Liver (tissue), 9 donors: ENCODE data around the gene ADCY7. TPM values are rescaled to one million over a fixed set of nuclear protein-coding genes. Genes with fewer than 3 reads are reported as not detected.

Experiments
- DNase-seq: peaks from one replicate; pipeline ENCODE4 v3.0.0-alpha.2; 2017; ENCODE audit warnings: low spot score
- H3K27ac ChIP-seq, 2 donors: one replicate each; pipeline ENCODE4 v1.7.0; 2013; ENCODE audit warnings: inconsistent platforms in 2 of 2, low read length in 2 of 2, control low read depth in 1 of 2, low read depth in 1 of 2, mild to moderate bottlenecking in 1 of 2
- H3K27me3 ChIP-seq, 4 donors: one replicate each; pipeline versions ENCODE4 v1.6.1 to v1.7.0; 2013; ENCODE audit warnings: low read length in 3 of 4, inconsistent platforms in 1 of 4, mild to moderate bottlenecking in 1 of 4, moderate library complexity in 1 of 4; ENCODE audit not compliant: control insufficient read depth in 4 of 4, insufficient read depth in 4 of 4
- H3K36me3 ChIP-seq, 4 donors: one replicate each; pipeline versions ENCODE4 v1.6.1 to v1.7.0; 2013; ENCODE audit warnings: low read length in 3 of 4, mild to moderate bottlenecking in 3 of 4, low read depth in 1 of 4, moderate library complexity in 1 of 4; ENCODE audit not compliant: control insufficient read depth in 4 of 4, insufficient read depth in 3 of 4
- H3K4me1 ChIP-seq, 4 donors: one replicate each; pipeline versions ENCODE4 v1.6.1 to v1.7.0; 2013; ENCODE audit warnings: low read length in 3 of 4, mild to moderate bottlenecking in 3 of 4, moderate library complexity in 1 of 4; ENCODE audit not compliant: control insufficient read depth in 4 of 4, insufficient read depth in 4 of 4
- H3K4me3 ChIP-seq, 3 donors: one replicate each; pipeline versions ENCODE4 v1.6.1 to v1.7.0; 2013; ENCODE audit warnings: low read length in 3 of 3, control low read depth in 1 of 3, low read depth in 1 of 3, mild to moderate bottlenecking in 1 of 3
- H3K9ac ChIP-seq, 2 donors: one replicate each; pipeline ENCODE4 v1.7.0; 2013; ENCODE audit warnings: low read length in 2 of 2, mild to moderate bottlenecking in 2 of 2, moderate library complexity in 2 of 2, control low read depth in 1 of 2, low read depth in 1 of 2
- H3K9me3 ChIP-seq, 4 donors: one replicate each; pipeline versions ENCODE4 v1.6.1 to v1.7.0; 2013; ENCODE audit warnings: low read length in 3 of 4; ENCODE audit not compliant: control insufficient read depth in 4 of 4
- FOXA1 ChIP-seq: IDR thresholded peaks from 2 replicates; pipeline ENCODE4 v1.6.1; 2016; ENCODE audit warnings: antibody characterized with exemption
- GABPA ChIP-seq, 2 donors: IDR thresholded peaks in 1 of 2; conservative IDR thresholded peaks in 1 of 2; 2 replicates each; pipeline ENCODE4 v1.6.1; 2016; ENCODE audit warnings: antibody characterized with exemption in 2 of 2, mild to moderate bottlenecking in 1 of 2, moderate library complexity in 1 of 2
- HNF4A ChIP-seq, 2 donors: conservative IDR thresholded peaks; 2 replicates each; pipeline ENCODE4 v1.6.1; 2016; ENCODE audit warnings: antibody characterized with exemption in 2 of 2, mild to moderate bottlenecking in 2 of 2
- HNF4G ChIP-seq: IDR thresholded peaks from 2 replicates; pipeline ENCODE4 v1.6.1; 2016; ENCODE audit warnings: antibody characterized with exemption
- JUND ChIP-seq, 2 donors: IDR thresholded peaks; 2 replicates each; pipeline ENCODE4 v1.6.1; 2016; ENCODE audit warnings: antibody characterized with exemption in 2 of 2
- NR2F2 ChIP-seq: IDR thresholded peaks from 2 replicates; pipeline ENCODE4 v1.6.1; 2016; ENCODE audit warnings: antibody characterized with exemption
- RAD21 ChIP-seq, 2 donors: IDR thresholded peaks; 2 replicates each; pipeline ENCODE4 v1.6.1; 2016; ENCODE audit warnings: antibody characterized with exemption in 2 of 2, mild to moderate bottlenecking in 2 of 2
- RXRA ChIP-seq, 2 donors: IDR thresholded peaks; 2 replicates each; pipeline ENCODE4 v1.6.1; 2017 to 2018; ENCODE audit warnings: antibody characterized with exemption in 2 of 2, mild to moderate bottlenecking in 1 of 2
- SP1 ChIP-seq: IDR thresholded peaks from 2 replicates; pipeline ENCODE4 v1.6.1; 2018; ENCODE audit warnings: antibody characterized with exemption, mild to moderate bottlenecking
- TAF1 ChIP-seq: conservative IDR thresholded peaks from 2 replicates; pipeline ENCODE4 v1.6.1; 2016; ENCODE audit warnings: antibody characterized with exemption, mild to moderate bottlenecking
- WGBS: extraction: QIAGEN DNeasy Blood & Tissue Kit; methylation state at CpG from one replicate; pipeline ENCODE4 v1.1.7; 2013; 5-methylcytosine and 5-hydroxymethylcytosine counted together
- polyA plus RNA-seq, 2 donors: library from polyadenylated mRNA; stranded (reverse) in 1 of 2; unstranded in 1 of 2; fragments of 200-250 nt in 1 of 2; fragments of >200 nt in 1 of 2; fragmentation: Nextera tagmentation in 1 of 2; extraction: Ambion mirVana in 1 of 2; gene quantifications; one replicate each; pipeline versions ENCODE4 v1.2.1 to v1.2.3, GENCODE V29; 2013 to 2015
- total RNA-seq, 2 donors: library from RNA; depleted of rRNA; stranded (reverse); fragments of >200 nt; gene quantifications; one replicate each; pipeline ENCODE4 v1.2.3, GENCODE V29; 2014
- TF ChIP-seq, protein P1 (sequence below): IDR thresholded peaks from 2 replicates; pipeline ENCODE4 v1.6.1; 2016; ENCODE audit warnings: antibody characterized with exemption
- TF ChIP-seq, protein P2 (sequence below): IDR thresholded peaks from 2 replicates; pipeline ENCODE4 v1.6.1; 2016; ENCODE audit warnings: antibody characterized with exemption, mild to moderate bottlenecking
- TF ChIP-seq, protein P3 (sequence below): fragments of 150-350 bp; IDR thresholded peaks from 2 replicates; pipeline ENCODE4 v1.5.1; 2017; ENCODE audit warnings: improper control_type of control experiment, low read depth, low read length; ENCODE audit not compliant: missing input control
- TF ChIP-seq, protein P4 (sequence below): IDR thresholded peaks from 2 replicates; pipeline ENCODE4 v1.6.1; 2016; ENCODE audit warnings: antibody characterized with exemption
- donor health status: healthy.
- donor health status: healthy.
- donor health status: healthy.
- donor health status: healthy.
- donor health status: healthy.

The ADCY7 gene
- total and polyA plus RNA-seq, 4 donors = 1.8 to 43.9 (median 7.4) TPM

DNA sequence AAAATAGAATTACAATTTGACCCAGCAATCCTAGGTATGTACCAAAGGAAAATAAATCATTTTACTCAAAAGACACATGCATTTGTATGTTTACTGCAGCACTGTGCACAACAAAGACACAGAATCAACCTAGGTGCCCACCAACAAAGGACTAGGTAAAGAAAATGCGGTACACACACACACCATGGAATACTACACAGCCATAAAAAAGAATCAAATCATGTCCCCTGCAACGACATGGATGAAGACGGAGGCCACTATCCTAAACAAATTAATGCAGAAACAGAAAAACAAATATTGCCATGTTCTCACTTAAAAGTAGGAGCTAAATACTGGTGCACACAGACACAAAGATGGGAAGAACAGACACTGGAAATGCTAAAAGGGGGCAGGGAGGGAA, 66.2 kb downstream of the ADCY7 start:
- 98% methylated on average over 3 of the region's 3 CpGs for WGBS
- no peak overlapping the region for H3K27ac ChIP-seq

DNA sequence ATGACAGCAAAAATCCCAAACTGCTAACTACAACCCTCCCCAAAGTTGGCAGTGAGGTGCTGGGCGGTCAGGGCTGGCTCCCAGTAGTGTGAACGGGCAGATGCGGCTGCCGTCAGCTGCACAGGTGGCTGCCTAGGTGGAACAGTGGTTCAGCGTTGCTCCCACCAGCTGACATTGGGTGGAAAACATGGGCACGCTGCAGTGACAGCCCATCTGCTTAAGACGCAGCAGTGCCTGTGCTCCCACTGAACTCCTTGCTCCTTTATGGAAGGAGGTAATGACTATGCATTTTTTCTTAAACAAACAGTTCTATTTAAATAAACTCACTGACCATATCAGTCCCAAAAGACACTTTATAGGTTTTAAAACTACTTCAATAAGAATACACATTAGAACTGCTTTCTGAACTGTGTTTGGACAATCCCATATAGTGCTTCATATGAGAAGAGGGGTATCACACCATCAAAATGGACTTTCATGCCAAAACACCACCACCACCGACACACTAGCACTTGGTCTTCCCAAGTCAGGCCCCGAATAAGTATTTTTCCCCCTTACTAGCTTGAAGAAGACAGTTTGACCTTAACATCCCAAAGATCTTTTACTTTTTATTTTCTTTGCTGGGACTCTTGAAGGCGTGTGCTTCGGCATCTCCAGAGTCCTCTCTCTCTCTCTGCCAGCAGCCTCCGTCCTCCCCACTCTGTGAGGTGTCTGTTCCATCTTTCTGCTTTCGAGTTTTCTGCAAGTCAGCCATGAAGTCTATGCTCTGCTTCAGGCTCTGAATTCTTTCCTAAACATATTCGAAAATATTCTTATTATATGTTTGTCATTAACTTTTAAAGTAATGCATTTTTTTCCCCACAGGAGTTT, 68.0 kb downstream of the ADCY7 start:
- H3K36me3 ChIP-seq = peaks cover 1 to 29% (median 24%) of the 10 kb centered on the region in 4 donors
- H3K27ac ChIP-seq = no peak overlapping the region
- no peak overlapping the region for H3K4me3 ChIP-seq
- no peaks in the 10 kb centered on the region for H3K9me3 ChIP-seq
- TF ChIP-seq SP1 = no peak
- no peak for TF ChIP-seq JUND (IDR thresholded peaks at IDR 0.05)
- TF ChIP-seq, protein P1, sequence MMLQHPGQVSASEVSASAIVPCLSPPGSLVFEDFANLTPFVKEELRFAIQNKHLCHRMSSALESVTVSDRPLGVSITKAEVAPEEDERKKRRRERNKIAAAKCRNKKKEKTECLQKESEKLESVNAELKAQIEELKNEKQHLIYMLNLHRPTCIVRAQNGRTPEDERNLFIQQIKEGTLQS = no peak
- TF ChIP-seq NR2F2 = no peak
- TF ChIP-seq, protein P2, sequence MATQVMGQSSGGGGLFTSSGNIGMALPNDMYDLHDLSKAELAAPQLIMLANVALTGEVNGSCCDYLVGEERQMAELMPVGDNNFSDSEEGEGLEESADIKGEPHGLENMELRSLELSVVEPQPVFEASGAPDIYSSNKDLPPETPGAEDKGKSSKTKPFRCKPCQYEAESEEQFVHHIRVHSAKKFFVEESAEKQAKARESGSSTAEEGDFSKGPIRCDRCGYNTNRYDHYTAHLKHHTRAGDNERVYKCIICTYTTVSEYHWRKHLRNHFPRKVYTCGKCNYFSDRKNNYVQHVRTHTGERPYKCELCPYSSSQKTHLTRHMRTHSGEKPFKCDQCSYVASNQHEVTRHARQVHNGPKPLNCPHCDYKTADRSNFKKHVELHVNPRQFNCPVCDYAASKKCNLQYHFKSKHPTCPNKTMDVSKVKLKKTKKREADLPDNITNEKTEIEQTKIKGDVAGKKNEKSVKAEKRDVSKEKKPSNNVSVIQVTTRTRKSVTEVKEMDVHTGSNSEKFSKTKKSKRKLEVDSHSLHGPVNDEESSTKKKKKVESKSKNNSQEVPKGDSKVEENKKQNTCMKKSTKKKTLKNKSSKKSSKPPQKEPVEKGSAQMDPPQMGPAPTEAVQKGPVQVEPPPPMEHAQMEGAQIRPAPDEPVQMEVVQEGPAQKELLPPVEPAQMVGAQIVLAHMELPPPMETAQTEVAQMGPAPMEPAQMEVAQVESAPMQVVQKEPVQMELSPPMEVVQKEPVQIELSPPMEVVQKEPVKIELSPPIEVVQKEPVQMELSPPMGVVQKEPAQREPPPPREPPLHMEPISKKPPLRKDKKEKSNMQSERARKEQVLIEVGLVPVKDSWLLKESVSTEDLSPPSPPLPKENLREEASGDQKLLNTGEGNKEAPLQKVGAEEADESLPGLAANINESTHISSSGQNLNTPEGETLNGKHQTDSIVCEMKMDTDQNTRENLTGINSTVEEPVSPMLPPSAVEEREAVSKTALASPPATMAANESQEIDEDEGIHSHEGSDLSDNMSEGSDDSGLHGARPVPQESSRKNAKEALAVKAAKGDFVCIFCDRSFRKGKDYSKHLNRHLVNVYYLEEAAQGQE = no peak
- TF ChIP-seq TAF1 = no peak
- no peak for TF ChIP-seq HNF4G
- no peak for TF ChIP-seq HNF4A (conservative IDR thresholded peaks at IDR 0.05)
- TF ChIP-seq RAD21 (IDR thresholded peaks at IDR 0.05) = no peak
- TF ChIP-seq GABPA (IDR thresholded peaks at IDR 0.05 in 1 of 2, conservative IDR thresholded peaks at IDR 0.05 in 1 of 2) = no peak
- DNase-seq = no peak
- H3K27me3 ChIP-seq = no peaks in the 10 kb centered on the region
- 94% methylated on average over 14 of the region's 14 CpGs for WGBS
- H3K4me1 ChIP-seq = peaks cover 0 to 3% (median 0%) of the 10 kb centered on the region in 4 donors
- H3K9ac ChIP-seq = no peak overlapping the region

More for the DNA sequence above, 66.2 kb downstream of the ADCY7 start:
- TF ChIP-seq SP1 (no peak), HNF4A (conservative IDR thresholded peaks at IDR 0.05) (no peak), JUND (IDR thresholded peaks at IDR 0.05) (no peak), RXRA (IDR thresholded peaks at IDR 0.05) (no peak), NR2F2 (no peak), FOXA1 (no peak), HNF4G (no peak), TAF1 (no peak)
- TF ChIP-seq, protein P3, sequence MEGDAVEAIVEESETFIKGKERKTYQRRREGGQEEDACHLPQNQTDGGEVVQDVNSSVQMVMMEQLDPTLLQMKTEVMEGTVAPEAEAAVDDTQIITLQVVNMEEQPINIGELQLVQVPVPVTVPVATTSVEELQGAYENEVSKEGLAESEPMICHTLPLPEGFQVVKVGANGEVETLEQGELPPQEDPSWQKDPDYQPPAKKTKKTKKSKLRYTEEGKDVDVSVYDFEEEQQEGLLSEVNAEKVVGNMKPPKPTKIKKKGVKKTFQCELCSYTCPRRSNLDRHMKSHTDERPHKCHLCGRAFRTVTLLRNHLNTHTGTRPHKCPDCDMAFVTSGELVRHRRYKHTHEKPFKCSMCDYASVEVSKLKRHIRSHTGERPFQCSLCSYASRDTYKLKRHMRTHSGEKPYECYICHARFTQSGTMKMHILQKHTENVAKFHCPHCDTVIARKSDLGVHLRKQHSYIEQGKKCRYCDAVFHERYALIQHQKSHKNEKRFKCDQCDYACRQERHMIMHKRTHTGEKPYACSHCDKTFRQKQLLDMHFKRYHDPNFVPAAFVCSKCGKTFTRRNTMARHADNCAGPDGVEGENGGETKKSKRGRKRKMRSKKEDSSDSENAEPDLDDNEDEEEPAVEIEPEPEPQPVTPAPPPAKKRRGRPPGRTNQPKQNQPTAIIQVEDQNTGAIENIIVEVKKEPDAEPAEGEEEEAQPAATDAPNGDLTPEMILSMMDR = no peak
- TF ChIP-seq, protein P4, sequence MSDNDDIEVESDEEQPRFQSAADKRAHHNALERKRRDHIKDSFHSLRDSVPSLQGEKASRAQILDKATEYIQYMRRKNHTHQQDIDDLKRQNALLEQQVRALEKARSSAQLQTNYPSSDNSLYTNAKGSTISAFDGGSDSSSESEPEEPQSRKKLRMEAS = no peak
- TF ChIP-seq, protein P2 = no peak
- DNase-seq = no peak
- Histone ChIP-seq H3K4me3 (no peak overlapping the region), H3K9me3 (no peaks in the 10 kb centered on the region), H3K36me3 (peaks cover 1 to 24% (median 17%) of the 10 kb centered on the region in 4 donors), H3K9ac (no peak overlapping the region), H3K4me1 (peaks cover 0 to 3% (median 0%) of the 10 kb centered on the region in 4 donors), H3K27me3 (no peaks in the 10 kb centered on the region)
